B cell (primary cell): ENCODE data around the gene NAA35.

ENCODE experiments used
- EZH2 ChIP-seq: IDR thresholded peaks from 2 replicates; pipeline ENCODE4 v1.6.1; 2012; ENCODE audit warnings: borderline replicate concordance, low read depth, mild to moderate bottlenecking, moderate library complexity, low read length; ENCODE audit not compliant: insufficient read depth, poor library complexity, severe bottlenecking
- TF ChIP-seq, protein P1 (sequence below): fragments of 200-600 bp; IDR thresholded peaks from one replicate; pipeline ENCODE4 v1.8.0; 2022; ENCODE audit warnings: antibody characterized with exemption, mild to moderate bottlenecking

DNA sequence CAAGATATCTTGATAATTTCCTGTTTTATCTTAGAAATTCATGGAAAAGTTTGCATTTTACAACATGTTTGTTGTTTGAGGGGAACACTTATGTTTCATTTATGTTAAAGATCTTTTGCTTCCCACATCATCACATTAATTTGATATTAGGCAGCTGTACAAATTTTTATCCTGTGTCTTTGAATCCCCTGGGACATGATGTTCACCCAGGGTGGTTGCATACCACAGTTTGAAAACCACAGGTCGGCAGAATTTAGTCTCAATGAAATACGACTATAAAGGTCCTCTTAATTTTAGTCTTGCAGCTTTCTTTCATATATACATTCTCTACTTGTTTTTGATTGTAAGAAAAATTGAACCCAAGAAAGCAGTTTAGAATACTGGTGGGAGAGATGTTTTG is 3.7 kb downstream of the NAA35 start:
- TF ChIP-seq, protein P1, sequence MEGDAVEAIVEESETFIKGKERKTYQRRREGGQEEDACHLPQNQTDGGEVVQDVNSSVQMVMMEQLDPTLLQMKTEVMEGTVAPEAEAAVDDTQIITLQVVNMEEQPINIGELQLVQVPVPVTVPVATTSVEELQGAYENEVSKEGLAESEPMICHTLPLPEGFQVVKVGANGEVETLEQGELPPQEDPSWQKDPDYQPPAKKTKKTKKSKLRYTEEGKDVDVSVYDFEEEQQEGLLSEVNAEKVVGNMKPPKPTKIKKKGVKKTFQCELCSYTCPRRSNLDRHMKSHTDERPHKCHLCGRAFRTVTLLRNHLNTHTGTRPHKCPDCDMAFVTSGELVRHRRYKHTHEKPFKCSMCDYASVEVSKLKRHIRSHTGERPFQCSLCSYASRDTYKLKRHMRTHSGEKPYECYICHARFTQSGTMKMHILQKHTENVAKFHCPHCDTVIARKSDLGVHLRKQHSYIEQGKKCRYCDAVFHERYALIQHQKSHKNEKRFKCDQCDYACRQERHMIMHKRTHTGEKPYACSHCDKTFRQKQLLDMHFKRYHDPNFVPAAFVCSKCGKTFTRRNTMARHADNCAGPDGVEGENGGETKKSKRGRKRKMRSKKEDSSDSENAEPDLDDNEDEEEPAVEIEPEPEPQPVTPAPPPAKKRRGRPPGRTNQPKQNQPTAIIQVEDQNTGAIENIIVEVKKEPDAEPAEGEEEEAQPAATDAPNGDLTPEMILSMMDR = no peak
- no peak for TF ChIP-seq EZH2
